ENCODE results near the gene GLYATL1B. TPM values are rescaled to one million over a fixed set of nuclear protein-coding genes. Genes with fewer than 3 reads are reported as not detected.

The GLYATL1B gene
- total RNA-seq, 1 donor from 2014 or later: not detected

DNA sequence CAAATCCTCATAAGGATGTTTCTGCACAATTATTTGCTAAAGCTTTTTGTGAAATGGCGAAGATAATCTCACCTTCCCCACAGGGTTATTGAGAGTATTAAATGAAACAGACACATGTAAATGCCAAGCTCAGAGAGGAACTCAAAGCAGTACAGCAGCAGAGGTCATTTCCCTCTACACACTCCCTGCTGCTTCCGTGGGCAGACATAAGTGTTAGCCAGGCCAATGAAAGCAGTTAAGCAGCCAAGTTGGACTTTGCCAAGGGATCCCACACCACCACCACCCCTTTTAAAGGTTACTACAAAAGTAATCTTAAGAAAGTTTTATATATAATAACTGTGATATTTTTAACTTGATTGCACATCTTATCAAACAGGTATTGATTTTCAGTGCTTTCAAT, 52.5 kb downstream of the GLYATL1B start:
- Mint-ChIP-seq H3K4me1 (ENCODE audit: unreplicated experiment) (peaks cover 22% of the 10 kb centered on the region), H3K4me3 (no peak overlapping the region), H3K27me3 (peaks cover 13% of the 10 kb centered on the region), H3K27ac (no peak overlapping the region), H3K36me3 (no peaks in the 10 kb centered on the region), H3K9me3 (no peaks in the 10 kb centered on the region)
- TF ChIP-seq, protein P1, sequence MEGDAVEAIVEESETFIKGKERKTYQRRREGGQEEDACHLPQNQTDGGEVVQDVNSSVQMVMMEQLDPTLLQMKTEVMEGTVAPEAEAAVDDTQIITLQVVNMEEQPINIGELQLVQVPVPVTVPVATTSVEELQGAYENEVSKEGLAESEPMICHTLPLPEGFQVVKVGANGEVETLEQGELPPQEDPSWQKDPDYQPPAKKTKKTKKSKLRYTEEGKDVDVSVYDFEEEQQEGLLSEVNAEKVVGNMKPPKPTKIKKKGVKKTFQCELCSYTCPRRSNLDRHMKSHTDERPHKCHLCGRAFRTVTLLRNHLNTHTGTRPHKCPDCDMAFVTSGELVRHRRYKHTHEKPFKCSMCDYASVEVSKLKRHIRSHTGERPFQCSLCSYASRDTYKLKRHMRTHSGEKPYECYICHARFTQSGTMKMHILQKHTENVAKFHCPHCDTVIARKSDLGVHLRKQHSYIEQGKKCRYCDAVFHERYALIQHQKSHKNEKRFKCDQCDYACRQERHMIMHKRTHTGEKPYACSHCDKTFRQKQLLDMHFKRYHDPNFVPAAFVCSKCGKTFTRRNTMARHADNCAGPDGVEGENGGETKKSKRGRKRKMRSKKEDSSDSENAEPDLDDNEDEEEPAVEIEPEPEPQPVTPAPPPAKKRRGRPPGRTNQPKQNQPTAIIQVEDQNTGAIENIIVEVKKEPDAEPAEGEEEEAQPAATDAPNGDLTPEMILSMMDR (conservative IDR thresholded peaks at IDR 0.05): no peak
- no peak for DNase-seq (ENCODE audit: extremely low spot score, unreplicated experiment)

DNA sequence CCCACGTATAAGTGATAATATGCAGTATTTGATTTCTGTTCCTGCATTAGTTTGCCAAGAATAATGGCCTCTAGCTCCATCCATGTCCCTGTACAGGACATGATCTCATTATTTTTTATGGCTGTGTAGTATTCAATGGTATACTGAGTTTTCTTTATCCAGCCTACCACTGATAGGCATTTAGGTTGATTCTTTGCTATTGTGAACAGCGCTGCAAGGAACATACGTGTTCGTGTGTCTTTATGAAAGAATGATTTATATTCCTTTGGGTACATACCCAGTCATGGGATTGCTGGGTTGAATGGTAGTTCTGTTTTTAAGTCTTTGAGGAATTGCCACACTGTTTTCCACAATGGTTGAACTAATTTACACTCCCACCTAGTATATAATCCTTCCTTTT, 55.1 kb downstream of the GLYATL1B start:
- H3K27me3 Mint-ChIP-seq: peaks cover 24% of the 10 kb centered on the region
- TF ChIP-seq, protein P1 (conservative IDR thresholded peaks at IDR 0.05): no peak
- H3K9me3 Mint-ChIP-seq: no peaks in the 10 kb centered on the region
- no peak for DNase-seq (ENCODE audit: extremely low spot score, unreplicated experiment)
- peaks cover 23% of the 10 kb centered on the region for H3K4me1 Mint-ChIP-seq (ENCODE audit: unreplicated experiment)
- peak overlapping the region; percentile 97 for H3K4me3 Mint-ChIP-seq
- H3K27ac Mint-ChIP-seq: no peak overlapping the region
- H3K36me3 Mint-ChIP-seq: no peaks in the 10 kb centered on the region

DNA sequence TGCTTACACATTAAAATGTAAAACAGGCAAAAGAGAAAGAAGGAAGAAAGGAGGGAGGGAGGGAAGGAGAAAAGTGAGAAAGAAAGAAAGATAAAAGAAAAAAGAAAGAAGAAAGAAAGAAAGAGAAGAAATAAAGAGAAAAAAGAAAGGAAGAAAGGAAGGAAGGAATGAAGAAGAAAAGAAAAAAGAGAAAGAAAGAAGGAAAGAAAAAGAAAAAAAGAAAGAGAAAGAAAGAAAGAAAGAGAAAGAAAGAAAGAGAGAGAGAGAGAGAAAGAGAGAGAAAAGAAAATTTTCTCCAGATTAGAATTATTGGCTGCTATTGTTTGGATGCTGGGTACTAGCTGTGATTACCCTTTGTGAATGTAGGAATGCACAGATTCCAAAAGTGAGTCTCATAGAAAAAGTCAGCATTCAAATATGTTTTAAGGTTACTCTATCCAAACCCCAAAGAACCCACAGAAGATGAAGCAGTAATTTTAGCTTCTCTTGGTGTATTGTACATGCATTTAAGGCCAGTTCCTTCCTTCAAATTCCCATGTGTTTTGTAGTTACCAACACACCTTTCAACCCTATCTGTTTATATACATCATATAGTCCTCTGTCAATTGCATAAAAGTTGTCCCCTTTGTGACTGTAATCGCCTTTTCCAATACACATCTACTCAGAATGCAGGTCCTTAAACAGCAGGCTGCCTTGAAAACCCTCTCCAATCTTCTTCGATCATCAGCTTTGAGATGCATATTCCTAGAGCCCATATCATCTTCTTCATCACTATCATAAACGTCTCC, 55.8 kb downstream of the GLYATL1B start:
- peak overlapping the region; percentile 98 for H3K27ac Mint-ChIP-seq
- H3K9me3 Mint-ChIP-seq: no peaks in the 10 kb centered on the region
- no peak for DNase-seq (ENCODE audit: extremely low spot score, unreplicated experiment)
- TF ChIP-seq, protein P1 (conservative IDR thresholded peaks at IDR 0.05): no peak
- peak overlapping the region; percentile 97 for H3K4me3 Mint-ChIP-seq
- peaks cover 24% of the 10 kb centered on the region for H3K27me3 Mint-ChIP-seq
- H3K4me1 Mint-ChIP-seq (ENCODE audit: unreplicated experiment): peaks cover 20% of the 10 kb centered on the region
- no peaks in the 10 kb centered on the region for H3K36me3 Mint-ChIP-seq

DNA sequence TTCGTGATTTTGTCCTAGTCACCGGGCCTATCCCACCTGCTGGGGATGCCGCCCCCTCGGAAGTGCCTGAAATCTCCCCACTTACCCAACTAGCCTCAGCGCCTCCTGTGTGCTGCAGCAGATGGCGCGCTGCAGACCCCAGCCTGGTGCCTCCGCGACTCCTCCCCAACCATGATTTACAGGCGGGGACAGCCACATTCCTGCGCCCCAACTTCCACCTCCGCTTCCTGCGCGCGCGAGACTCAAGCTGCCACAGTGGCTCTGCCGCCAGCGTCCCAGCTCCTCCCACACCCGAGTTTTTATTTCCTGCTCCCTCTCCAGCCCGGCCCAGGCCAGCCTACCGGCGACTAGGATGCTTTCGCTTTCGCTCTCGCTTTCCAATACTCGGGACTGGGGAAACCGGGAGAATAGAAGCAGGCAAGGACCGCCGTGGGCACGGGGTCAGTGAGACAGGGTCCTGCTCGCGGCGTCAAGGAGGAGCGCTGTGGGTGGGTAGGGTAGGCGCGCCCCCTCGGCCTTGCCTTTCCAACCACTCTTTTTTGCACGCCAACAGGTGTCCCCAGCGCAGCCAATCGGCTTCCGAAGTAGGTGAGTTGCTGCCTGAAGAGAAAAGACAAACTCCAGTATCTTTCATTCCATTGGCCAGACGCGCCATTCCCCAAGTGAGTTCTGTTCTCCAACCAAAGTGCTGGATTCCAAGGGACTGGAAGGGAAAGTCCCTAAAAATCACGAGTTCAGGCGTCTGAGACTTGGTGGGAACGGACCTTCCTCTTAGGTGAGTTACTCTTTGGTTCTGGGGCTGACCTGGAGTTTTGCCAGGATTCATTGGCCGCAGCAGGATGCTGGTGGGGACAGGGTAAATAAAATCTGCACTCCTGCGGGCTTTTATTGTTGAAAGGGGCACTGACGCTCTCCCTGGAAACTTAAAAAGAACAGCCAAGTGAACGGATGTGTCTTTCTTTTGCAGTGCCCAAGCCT, 56.7 kb downstream of the GLYATL1B start, which contains the start of gene FAM111A:
TSS of gene FAM111A (plus strand) at position 327 of the 978 bp plus-strand sequence. CDS start 6,017 bp downstream, outside the sequence.
- peaks cover 20% of the 10 kb centered on the region for H3K4me1 Mint-ChIP-seq (ENCODE audit: unreplicated experiment)
- H3K36me3 Mint-ChIP-seq: peaks cover 4% of the 10 kb centered on the region
- peak within 1 kb of the TSS; percentile 98 for H3K27ac Mint-ChIP-seq
- H3K4me3 Mint-ChIP-seq: peak within 1 kb of the TSS; percentile 97
- TF ChIP-seq, protein P1 (conservative IDR thresholded peaks at IDR 0.05): peak; percentile 48
- no peaks in the 10 kb centered on the region for H3K9me3 Mint-ChIP-seq
- H3K27me3 Mint-ChIP-seq: peaks cover 24% of the 10 kb centered on the region
- peak; percentile 83 for DNase-seq (ENCODE audit: extremely low spot score, unreplicated experiment)

DNA sequence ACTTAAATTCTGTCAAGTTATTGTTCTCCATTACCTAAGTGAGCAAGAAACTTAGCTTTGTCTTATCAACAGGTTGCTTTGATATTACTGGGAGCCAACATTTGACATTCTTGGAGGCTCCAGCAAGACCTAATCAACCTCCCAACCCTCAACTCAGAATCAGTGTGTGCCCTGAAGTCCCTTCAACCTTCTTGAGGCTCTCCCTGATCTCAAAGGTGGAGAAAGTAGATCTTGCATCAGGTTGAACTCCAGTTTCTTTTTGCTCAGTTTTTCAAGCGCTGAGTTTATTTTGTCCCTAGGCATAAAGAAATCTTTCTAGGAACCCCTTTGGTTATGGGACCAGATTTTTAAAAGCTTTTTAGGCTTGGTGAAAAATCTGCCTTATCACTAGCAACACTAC, 58.0 kb downstream of the GLYATL1B start:
- Mint-ChIP-seq H3K4me3 (peak overlapping the region; percentile 97), H3K27ac (peak overlapping the region; percentile 98), H3K27me3 (peaks cover 24% of the 10 kb centered on the region), H3K4me1 (ENCODE audit: unreplicated experiment) (peaks cover 20% of the 10 kb centered on the region), H3K9me3 (no peaks in the 10 kb centered on the region), H3K36me3 (peaks cover 9% of the 10 kb centered on the region)
- no peak for DNase-seq (ENCODE audit: extremely low spot score, unreplicated experiment)
- TF ChIP-seq, protein P1 (conservative IDR thresholded peaks at IDR 0.05): no peak

Other genes with a start within 250 kb of the GLYATL1B start
- gene GLYATL2, start 241.6 kb upstream of the GLYATL1B start, total RNA-seq (ENCODE audit: low replicate concordance): 0.58 TPM in 1 of 2 replicates, not detected in the other
- 2.5 and 4.5 TPM in 2 replicates for gene GLYATL1, start 146.8 kb upstream of the GLYATL1B start, total RNA-seq (ENCODE audit: low replicate concordance)
- 12.7 and 13.2 TPM in 2 replicates for gene FAM111B, start 20.9 kb downstream of the GLYATL1B start, total RNA-seq (ENCODE audit: low replicate concordance)
- 28.4 and 29.1 TPM in 2 replicates for gene FAM111A, start 56.5 kb downstream of the GLYATL1B start, total RNA-seq (ENCODE audit: low replicate concordance)
- 55.3 and 79.2 TPM in 2 replicates for gene DTX4, start 85.8 kb downstream of the GLYATL1B start, total RNA-seq (ENCODE audit: low replicate concordance)
- not detected in 2 replicates for gene MPEG1, start 126.6 kb downstream of the GLYATL1B start, total RNA-seq (ENCODE audit: low replicate concordance)

All from type B pancreatic cell (in vitro differentiated cells).